IMR-90 (cell line): ENCODE data around the gene MSI2. TPM values are rescaled to one million over a fixed set of nuclear protein-coding genes. Genes with fewer than 3 reads are reported as not detected.

Experiments
- ATAC-seq: fragments of 200-7000 bp; cut with Tn5 transposase; 2 replicates; pipeline ENCODE4 v1.9.1; 2020; ENCODE audit warnings: low read depth, mild to moderate bottlenecking, moderate library complexity
- BruUV-seq: library from RNA; stranded (reverse); fragments of 400-500 nt; replicated peaks from 2 replicates; lab custom pipeline; 2021; lab: Mats Ljungman, UMichigan
- CTCF ChIA-PET: fragments of 300-600 bp; formaldehyde crosslinking; extraction: SDS; loops from one replicate; lab custom pipeline; 2021; ENCODE audit warnings: antibody characterized with exemption; lab: Yijun Ruan, JAX
- POLR2A ChIA-PET: fragments of 300-600 bp; sonication (Branson Sonifier 250); formaldehyde crosslinking; loops from one replicate; lab custom pipeline; 2022; ENCODE audit warnings: antibody characterized with exemption; ENCODE audit not compliant: unreplicated experiment; lab: Charles Lee
- DNase-seq: peaks from one replicate; pipeline ENCODE4 v3.0.0; 2013
- H2AFZ ChIP-seq: replicated peaks from 2 replicates; pipeline ENCODE3; 2013; ENCODE audit warnings: low read length, mild to moderate bottlenecking; ENCODE audit not compliant: poor library complexity
- H2AK5ac ChIP-seq: 2 replicates; pipeline ENCODE4 v1.6.1; 2013; ENCODE audit warnings: low read depth, low read length, inconsistent platforms
- H2AK9ac ChIP-seq: replicated peaks from 2 replicates; pipeline ENCODE3; 2013; ENCODE audit warnings: mild to moderate bottlenecking, low read depth, low read length, moderate library complexity; ENCODE audit not compliant: poor library complexity
- H2BK120ac ChIP-seq: 2 replicates; pipeline ENCODE4 v1.6.1; 2013; ENCODE audit warnings: low read depth, low read length, inconsistent platforms
- H2BK15ac ChIP-seq: 3 replicates; pipeline ENCODE4 v1.6.1; 2013; ENCODE audit warnings: low read depth, low read length, inconsistent platforms
- H2BK20ac ChIP-seq: 2 replicates; pipeline ENCODE4 v1.6.1; 2013; ENCODE audit warnings: low read depth, mild to moderate bottlenecking, inconsistent platforms, low read length, moderate library complexity
- H2BK5ac ChIP-seq: 2 replicates; pipeline ENCODE4 v1.6.1; 2013; ENCODE audit warnings: mild to moderate bottlenecking, low read depth, low read length, inconsistent platforms; ENCODE audit not compliant: poor library complexity, severe bottlenecking
- H3K14ac ChIP-seq: replicated peaks from 2 replicates; pipeline ENCODE4 v1.6.1; 2013; ENCODE audit warnings: low read depth, low read length, inconsistent platforms
- H3K18ac ChIP-seq: 2 replicates; pipeline ENCODE4 v1.6.1; 2013; ENCODE audit warnings: low read depth, low read length, control low read depth
- H3K23ac ChIP-seq: 2 replicates; pipeline ENCODE4 v1.6.1; 2013; ENCODE audit warnings: low read depth, low read length, inconsistent platforms
- H3K27ac ChIP-seq: 2 replicates; pipeline ENCODE4 v1.5.1; 2013; ENCODE audit warnings: mild to moderate bottlenecking, control low read depth, low read length; ENCODE audit not compliant: insufficient read depth
- H3K27me3 ChIP-seq: 2 replicates; pipeline ENCODE4 v1.6.1; 2013; ENCODE audit warnings: low read length; ENCODE audit not compliant: control insufficient read depth, insufficient read depth
- H3K36me3 ChIP-seq: 2 replicates; pipeline ENCODE4 v1.6.1; 2013; ENCODE audit warnings: low read length, mixed read lengths; ENCODE audit not compliant: control insufficient read depth, insufficient read depth
- H3K4ac ChIP-seq: 2 replicates; pipeline ENCODE4 v1.6.1; 2013; ENCODE audit warnings: low read depth, low read length, inconsistent platforms
- H3K4me1 ChIP-seq: 2 replicates; pipeline ENCODE4 v1.6.1; 2013; ENCODE audit warnings: low read length, mixed read lengths; ENCODE audit not compliant: control insufficient read depth, insufficient read depth
- H3K4me2 ChIP-seq: 2 replicates; pipeline ENCODE4 v1.6.1; 2013; ENCODE audit warnings: low read depth, mild to moderate bottlenecking, control low read depth, low read length, moderate library complexity
- H3K4me3 ChIP-seq: 2 replicates; pipeline ENCODE4 v1.5.1; 2013; ENCODE audit warnings: low read depth, mild to moderate bottlenecking, control low read depth, low read length, moderate library complexity; ENCODE audit not compliant: insufficient read depth
- H3K56ac ChIP-seq: 2 replicates; pipeline ENCODE4 v1.6.1; 2013; ENCODE audit warnings: low read length, inconsistent platforms; ENCODE audit not compliant: insufficient read depth; ENCODE audit errors: extremely low read depth
- H3K79me1 ChIP-seq, 2 experiments: 2 replicates each; pipeline ENCODE4 v1.6.1; 2013; ENCODE audit warnings: low read length in 2 of 2, inconsistent platforms in 1 of 2, low read depth in 1 of 2
- H3K9ac ChIP-seq: 2 replicates; pipeline ENCODE4 v1.6.1; 2013; ENCODE audit warnings: low read depth, low read length, control low read depth
- H3K9me1 ChIP-seq: 2 replicates; pipeline ENCODE4 v1.6.1; 2013; ENCODE audit warnings: low read length, inconsistent platforms; ENCODE audit not compliant: insufficient read depth
- H3K9me3 ChIP-seq: 2 replicates; pipeline ENCODE4 v1.6.1; 2013; ENCODE audit warnings: low read length; ENCODE audit not compliant: control insufficient read depth, insufficient read depth
- H4K20me1 ChIP-seq: 2 replicates; pipeline ENCODE4 v1.6.1; 2013; ENCODE audit warnings: low read length, inconsistent platforms; ENCODE audit not compliant: insufficient read depth
- H4K5ac ChIP-seq: 2 replicates; pipeline ENCODE4 v1.6.1; 2013; ENCODE audit warnings: mild to moderate bottlenecking, low read depth, low read length, control low read depth
- H4K8ac ChIP-seq, 2 experiments: 2 replicates each; pipeline ENCODE4 v1.6.1; 2013; ENCODE audit warnings: low read depth in 2 of 2, low read length in 2 of 2, control low read depth in 1 of 2, inconsistent platforms in 1 of 2
- H4K91ac ChIP-seq: 2 replicates; pipeline ENCODE4 v1.6.1; 2013; ENCODE audit warnings: low read depth, low read length, inconsistent platforms; ENCODE audit not compliant: insufficient read depth
- CTCF ChIP-seq: conservative IDR thresholded peaks from 2 replicates; pipeline ENCODE4 v1.5.1; 2012; ENCODE audit warnings: mild to moderate bottlenecking, low read depth, low read length, improper control_type of control experiment
- ELK1 ChIP-seq: fragments of 150-350 bp; IDR thresholded peaks from 2 replicates; pipeline ENCODE4 v1.6.1; 2016; ENCODE audit warnings: low read depth, mild to moderate bottlenecking, low read length, moderate library complexity, borderline replicate concordance
- POLR2A ChIP-seq: IDR thresholded peaks from 2 replicates; pipeline ENCODE4 v1.6.1; 2012; ENCODE audit warnings: mild to moderate bottlenecking, low read depth, low read length
- RFX5 ChIP-seq: IDR thresholded peaks from 2 replicates; pipeline ENCODE4 v1.8.0; 2012; ENCODE audit warnings: low read depth, mild to moderate bottlenecking, low read length, moderate library complexity
- SMC3 ChIP-seq: fragments of 150-350 bp; IDR thresholded peaks from 2 replicates; pipeline ENCODE4 v1.6.1; 2016; ENCODE audit warnings: low read depth, mild to moderate bottlenecking, antibody characterized with exemption, low read length, moderate library complexity
- USF2 ChIP-seq: fragments of 150-350 bp; IDR thresholded peaks from 2 replicates; pipeline ENCODE4 v1.6.1; 2017; ENCODE audit warnings: mild to moderate bottlenecking, antibody characterized with exemption, low read length, low read depth
- WGBS, 2 experiments: methylation state at CpG; one replicate each; pipeline versions ENCODE4 v1.1.5 to v1.1.7; 2013; ENCODE audit warnings: missing lambda C conversion rate in 2 of 2; ENCODE audit not compliant: insufficient read length in 1 of 2; ENCODE audit errors: extremely low coverage in 2 of 2; 5-methylcytosine and 5-hydroxymethylcytosine counted together
- dilution Hi-C: fragments of 300-500 bp; cut with HindIII; formaldehyde crosslinking; loops from one replicate; pipeline ENCODE4 v1.14.3; 2018; ENCODE audit warnings: low sequenced_read_pairs; ENCODE audit not compliant: unreplicated experiment
- in situ Hi-C: fragments of 300-500 bp; cut with MboI; formaldehyde crosslinking; loops from 3 replicates; pipeline ENCODE4 v1.14.3; 2019; ENCODE audit warnings: low sequenced_read_pairs, inconsistent platforms, mixed read lengths
- intact Hi-C: fragments of 100-400 bp; cut with micrococcal nuclease; formaldehyde crosslinking; loops from 2 replicates; pipeline ENCODE4 v1.10.0; 2022
- polyA plus RNA-seq, 3 experiments: library from polyadenylated mRNA; depleted of rRNA; stranded (reverse); fragments of >200 nt; gene quantifications; 2 replicates each; pipeline ENCODE4 v1.2.3, GENCODE V29; 2012; ENCODE audit warnings: low replicate concordance in 1 of 3
- total RNA-seq: library from RNA; depleted of rRNA; stranded (reverse); fragments of >200 nt; gene quantifications from 2 replicates; pipeline ENCODE4 v1.2.3, GENCODE V29; 2012

The MSI2 gene
- total and polyA plus RNA-seq, 2 of the 4 experiments (the other 2 are of a cell fraction): 13.0 to 16.0 TPM

GRCh38 chr17:57389473-57389872, 133.2 kb downstream of the MSI2 start:
- Histone ChIP-seq H3K4me2 (no peak overlapping the region), H3K4ac (no peak overlapping the region), H3K27me3 (no peaks in the 10 kb centered on the region), H3K56ac (no peak overlapping the region), H3K36me3 (no peaks in the 10 kb centered on the region), H3K9ac (no peak overlapping the region), H4K8ac (no peak overlapping the region), H2AK5ac (no peak overlapping the region), H3K23ac (no peak overlapping the region), H3K18ac (no peak overlapping the region), H2BK120ac (no peak overlapping the region), H3K4me3 (no peak overlapping the region), H2AFZ (no peak overlapping the region), H3K9me3 (no peaks in the 10 kb centered on the region; the same call in none of the 2 replicates), H3K4me1 (no peaks in the 10 kb centered on the region), H2BK5ac (no peak overlapping the region), H4K5ac (no peak overlapping the region), H2BK15ac (no peak overlapping the region), H3K79me1 (peaks cover 0 to 13% of the 10 kb centered on the region in 2 experiments; a peak in 1 of 4 replicates), H3K27ac (no peak overlapping the region), H3K14ac (no peak overlapping the region), H3K9me1 (no peaks in the 10 kb centered on the region), H4K20me1 (no peaks in the 10 kb centered on the region), H4K91ac (no peak overlapping the region), H2BK20ac (no peak overlapping the region), H2AK9ac (no peak overlapping the region)
- intact Hi-C loops (no loop called here), dilution Hi-C loops (no loop called here), in situ Hi-C loops (no loop called here)
- no TSS peak for BruUV-seq
- no peak for ATAC-seq
- no peak for TF ChIP-seq ELK1
- TF ChIP-seq POLR2A: no peak
- no peak for TF ChIP-seq USF2
- TF ChIP-seq SMC3: no peak
- TF ChIP-seq CTCF: no peak
- no peak for TF ChIP-seq RFX5
- no peak for DNase-seq
- CTCF ChIA-PET: no interaction called here
- 0% methylated on average over 1 of the region's 2 CpGs; no CpG with 5 or more reads in 1 of the 2 experiments for WGBS, 2 experiments
- POLR2A ChIA-PET: no interaction called here
